K562 (cell line): ENCODE results near the gene MGST3.
"Not testable (repeated sequence)": the region's sequence is repeated elsewhere in the genome, so short reads cannot be mapped to it uniquely, and the experiment has no call there.

Experiments
- DPF2 ChIP-seq: fragments of 450-650 bp; IDR thresholded peaks from 2 replicates; pipeline ENCODE4 v1.6.1; 2016
- POLR2A ChIP-seq: fragments of 450-650 bp; conservative IDR thresholded peaks from 2 replicates; pipeline ENCODE4 v1.6.1; 2016
- RAD21 ChIP-seq, 2 experiments: fragments of 250-450 bp in 1 of 2; fragments of 450-650 bp in 1 of 2; sonication (Bioruptor Pico) in 1 of 2; formaldehyde crosslinking in 1 of 2; IDR thresholded peaks in 1 of 2; conservative IDR thresholded peaks in 1 of 2; 2 replicates each; pipeline versions ENCODE4 v1.4.0 to v1.8.0; 2020 to 2022; ENCODE audit warnings: mild to moderate bottlenecking in 2 of 2, moderate library complexity in 1 of 2
- RCOR1 ChIP-seq, 2 experiments: IDR thresholded peaks; 2 replicates each; pipeline ENCODE4 v1.6.1; 2012; ENCODE audit warnings: low read depth in 2 of 2, low read length in 2 of 2, borderline replicate concordance in 1 of 2, improper control_type of control experiment in 1 of 2
- TF ChIP-seq, protein P1 (sequence below): sonication (generic); formaldehyde crosslinking; IDR thresholded peaks from 2 replicates; pipeline ENCODE4 v1.5.0; 2020; ENCODE audit warnings: missing genetic modification reagents
- TF ChIP-seq, protein P2 (sequence below): sonication (generic); formaldehyde crosslinking; IDR thresholded peaks from 2 replicates; pipeline ENCODE4 v1.8.1; 2022; ENCODE audit warnings: missing genetic modification reagents

DNA sequence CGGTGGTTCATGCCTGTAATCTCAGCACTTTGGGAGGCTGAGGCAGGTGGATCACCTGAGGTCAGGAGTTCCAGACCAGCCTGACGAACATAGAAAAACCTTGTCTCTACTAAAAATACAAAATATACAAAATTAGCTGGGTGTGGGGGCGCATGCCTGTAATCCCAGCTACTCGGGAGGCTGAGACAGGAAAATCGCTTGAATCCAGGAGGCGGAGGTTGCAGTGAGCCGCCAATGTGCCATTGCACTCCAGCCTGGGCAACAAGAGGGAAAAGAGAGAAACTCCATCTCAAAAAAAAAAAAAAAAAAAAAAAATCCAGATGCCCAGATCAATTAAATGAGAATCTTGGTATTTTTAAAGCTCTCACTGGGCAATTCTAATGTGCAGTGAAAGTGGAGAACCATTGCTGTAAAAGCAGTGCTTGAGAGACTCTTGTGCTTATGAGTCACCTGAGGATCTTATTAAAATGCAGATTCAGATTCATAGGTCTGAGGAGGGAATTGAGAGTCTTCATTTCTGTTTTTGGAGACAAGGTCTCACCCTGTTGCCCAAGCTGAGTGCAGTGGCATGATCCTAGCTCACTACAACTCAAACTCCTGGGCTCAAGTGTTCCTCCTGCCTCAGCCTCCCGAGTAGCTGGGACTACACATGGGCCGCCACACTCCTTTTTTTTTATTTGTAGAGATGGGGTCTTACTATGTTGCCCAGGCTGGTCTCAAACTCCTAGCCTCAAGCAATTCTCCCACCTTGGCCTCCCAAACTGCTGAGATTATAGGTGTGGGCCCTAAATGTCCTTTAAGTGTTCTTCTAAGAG is 27.9 kb downstream of the MGST3 start:
- not testable (repeated sequence) for TF ChIP-seq DPF2; RCOR1 (IDR thresholded peaks at IDR 0.05; ENCODE audit: borderline replicate concordance in 1 of 2, low read depth in 2 of 2, low read length in 2 of 2); POLR2A; RAD21 (CRISPR knock-in tag; conservative IDR thresholded peaks at IDR 0.05 in 1 of 2, IDR thresholded peaks at IDR 0.05 in 1 of 2)
- TF ChIP-seq, protein P1, sequence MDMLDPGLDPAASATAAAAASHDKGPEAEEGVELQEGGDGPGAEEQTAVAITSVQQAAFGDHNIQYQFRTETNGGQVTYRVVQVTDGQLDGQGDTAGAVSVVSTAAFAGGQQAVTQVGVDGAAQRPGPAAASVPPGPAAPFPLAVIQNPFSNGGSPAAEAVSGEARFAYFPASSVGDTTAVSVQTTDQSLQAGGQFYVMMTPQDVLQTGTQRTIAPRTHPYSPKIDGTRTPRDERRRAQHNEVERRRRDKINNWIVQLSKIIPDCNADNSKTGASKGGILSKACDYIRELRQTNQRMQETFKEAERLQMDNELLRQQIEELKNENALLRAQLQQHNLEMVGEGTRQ: not testable (repeated sequence)
- TF ChIP-seq, protein P2, sequence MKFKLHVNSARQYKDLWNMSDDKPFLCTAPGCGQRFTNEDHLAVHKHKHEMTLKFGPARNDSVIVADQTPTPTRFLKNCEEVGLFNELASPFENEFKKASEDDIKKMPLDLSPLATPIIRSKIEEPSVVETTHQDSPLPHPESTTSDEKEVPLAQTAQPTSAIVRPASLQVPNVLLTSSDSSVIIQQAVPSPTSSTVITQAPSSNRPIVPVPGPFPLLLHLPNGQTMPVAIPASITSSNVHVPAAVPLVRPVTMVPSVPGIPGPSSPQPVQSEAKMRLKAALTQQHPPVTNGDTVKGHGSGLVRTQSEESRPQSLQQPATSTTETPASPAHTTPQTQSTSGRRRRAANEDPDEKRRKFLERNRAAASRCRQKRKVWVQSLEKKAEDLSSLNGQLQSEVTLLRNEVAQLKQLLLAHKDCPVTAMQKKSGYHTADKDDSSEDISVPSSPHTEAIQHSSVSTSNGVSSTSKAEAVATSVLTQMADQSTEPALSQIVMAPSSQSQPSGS (CRISPR knock-in tag): not testable (repeated sequence)
